HG03378 (cell line): ENCODE measurements around the gene ACAP1.
"Not testable (repeated sequence)": the region's sequence is repeated elsewhere in the genome, so short reads cannot be mapped to it uniquely, and the experiment has no call there.

ENCODE experiments used
- ATAC-seq: cut with Tn5 transposase; IDR thresholded peaks from one replicate; pipeline ENCODE4 v1.9.1; 2021; ENCODE audit warnings: mild to moderate bottlenecking, moderate library complexity; ENCODE audit not compliant: unreplicated experiment

Gene ACAP1

GRCh38 chr17:7352910-7353635, 16.7 kb downstream of the ACAP1 start:
- no peak for ATAC-seq

- ATAC-seq = no peak
Observed at GRCh38 chr17:7354262-7354843, 18.0 kb downstream of the ACAP1 start.

GRCh38 chr17:7355053-7355452, 18.7 kb downstream of the ACAP1 start, which contains the start of gene TMEM95:
Gene TMEM95 (plus strand): TSS chr17:7355156. CDS start chr17:7355205, 49 bp downstream.
- ATAC-seq = no peak

- ATAC-seq = no peak
Observed at GRCh38 chr17:7355573-7355972, 19.2 kb downstream of the ACAP1 start.

- no peak for ATAC-seq
Observed at GRCh38 chr17:7356072-7356549, 19.8 kb downstream of the ACAP1 start.

- no peak for ATAC-seq
Observed at GRCh38 chr17:7356756-7357155, 20.4 kb downstream of the ACAP1 start.

- no peak for ATAC-seq
Observed at GRCh38 chr17:7357381-7357780, 21.1 kb downstream of the ACAP1 start.

- no peak for ATAC-seq
Observed at GRCh38 chr17:7361906-7362305, 25.6 kb downstream of the ACAP1 start.

- no peak for ATAC-seq
Observed at GRCh38 chr17:7363311-7363710, 27.0 kb downstream of the ACAP1 start.

- ATAC-seq = not testable (repeated sequence)
Observed at GRCh38 chr17:7365963-7366362, 29.6 kb downstream of the ACAP1 start.

- no peak for ATAC-seq
Observed at GRCh38 chr17:7367083-7367482, 30.8 kb downstream of the ACAP1 start.

- ATAC-seq = no peak
Observed at GRCh38 chr17:7367918-7368598, 31.7 kb downstream of the ACAP1 start.

GRCh38 chr17:7368599-7368994, 32.3 kb downstream of the ACAP1 start:
- not testable (repeated sequence) for ATAC-seq

GRCh38 chr17:7369825-7370224, 33.5 kb downstream of the ACAP1 start:
- no peak for ATAC-seq

- ATAC-seq = no peak
Observed at GRCh38 chr17:7370853-7371252, 34.5 kb downstream of the ACAP1 start.

- ATAC-seq = no peak
Observed at GRCh38 chr17:7374353-7374752, 38.0 kb downstream of the ACAP1 start.

GRCh38 chr17:7379134-7379533, 42.8 kb downstream of the ACAP1 start:
- no peak for ATAC-seq

GRCh38 chr17:7380321-7380720, 44.0 kb downstream of the ACAP1 start:
- no peak for ATAC-seq

GRCh38 chr17:7380855-7381683, 44.7 kb downstream of the ACAP1 start, which contains the start of gene TNK1:
Gene TNK1 (plus strand): TSS chr17:7381089. CDS start chr17:7382927, 1,838 bp downstream.
- no peak for ATAC-seq

GRCh38 chr17:7382901-7383300, 46.6 kb downstream of the ACAP1 start:
- no peak for ATAC-seq

- ATAC-seq = no peak
Observed at GRCh38 chr17:7383371-7383741, 47.0 kb downstream of the ACAP1 start.
